CD8-positive, alpha-beta memory T cell (primary cell): ENCODE results near the gene CEACAM3. TPM values are rescaled to one million over a fixed set of nuclear protein-coding genes. Genes with fewer than 3 reads are reported as not detected.

ENCODE experiments used
- CTCF ChIA-PET: fragments of 350-600 bp; sonication (Branson Sonifier 250); formaldehyde crosslinking; loops from one replicate; lab custom pipeline; 2021; ENCODE audit warnings: antibody characterized with exemption; lab: Charles Lee
- POLR2A ChIA-PET: fragments of 350-600 bp; sonication (Branson Sonifier 250); formaldehyde crosslinking; loops from one replicate; lab custom pipeline; 2021; ENCODE audit warnings: antibody characterized with exemption; lab: Charles Lee
- DNase-seq, 5 donors: peaks; one replicate each; pipeline versions ENCODE4 v3.0.0 to v3.0.0-alpha.2; 2020 to 2022; ENCODE audit warnings: mixed read lengths in 1 of 5
- H3K27ac ChIP-seq: one replicate; pipeline ENCODE4 v1.7.0; 2013; ENCODE audit warnings: low read depth, mild to moderate bottlenecking, low read length, moderate library complexity
- H3K27me3 ChIP-seq: 2 replicates; pipeline ENCODE4 v1.7.0; 2013; ENCODE audit warnings: low read length, mild to moderate bottlenecking; ENCODE audit not compliant: insufficient read depth, poor library complexity, severe bottlenecking
- H3K36me3 ChIP-seq: 2 replicates; pipeline ENCODE4 v1.7.0; 2013; ENCODE audit warnings: mild to moderate bottlenecking, low read length, moderate library complexity; ENCODE audit not compliant: insufficient read depth
- H3K4me1 ChIP-seq: 2 replicates; pipeline ENCODE4 v1.7.0; 2013; ENCODE audit warnings: mild to moderate bottlenecking, low read length, moderate library complexity; ENCODE audit not compliant: insufficient read depth
- H3K4me3 ChIP-seq: 2 replicates; pipeline ENCODE4 v1.7.0; 2013; ENCODE audit warnings: mild to moderate bottlenecking, low read length
- H3K9me3 ChIP-seq: 2 replicates; pipeline ENCODE4 v1.7.0; 2013; ENCODE audit warnings: mild to moderate bottlenecking, low read length
- H3K27ac Mint-ChIP-seq, 8 donors: one replicate each; pipeline ENCODE4 v1.8.0; 2020 to 2021; ENCODE audit warnings: mixed read lengths in 8 of 8, mild to moderate bottlenecking in 6 of 8, inconsistent platforms in 3 of 8, moderate library complexity in 3 of 8
- H3K27me3 Mint-ChIP-seq, 2 donors: one replicate each; pipeline ENCODE4 v1.8.0; 2020 to 2021; ENCODE audit warnings: mixed read lengths in 2 of 2, mild to moderate bottlenecking in 1 of 2, moderate library complexity in 1 of 2
- H3K36me3 Mint-ChIP-seq, 3 donors: one replicate each; pipeline ENCODE4 v1.8.0; 2020 to 2021; ENCODE audit warnings: mixed read lengths in 3 of 3, inconsistent platforms in 1 of 3, mild to moderate bottlenecking in 1 of 3
- H3K4me1 Mint-ChIP-seq, 3 donors: one replicate each; pipeline ENCODE4 v1.8.0; 2020 to 2021; ENCODE audit warnings: mixed read lengths in 3 of 3, inconsistent platforms in 1 of 3, mild to moderate bottlenecking in 1 of 3
- H3K4me3 Mint-ChIP-seq, 7 donors: one replicate each; pipeline ENCODE4 v1.8.0; 2020 to 2021; ENCODE audit warnings: mixed read lengths in 7 of 7, mild to moderate bottlenecking in 6 of 7, moderate library complexity in 4 of 7, inconsistent platforms in 2 of 7
- H3K9me3 Mint-ChIP-seq, 5 donors: one replicate each; pipeline ENCODE4 v1.8.0; 2020 to 2022; ENCODE audit warnings: mixed read lengths in 5 of 5, mild to moderate bottlenecking in 3 of 5, moderate library complexity in 2 of 5, inconsistent platforms in 1 of 5
- polyA plus RNA-seq: library from polyadenylated mRNA; unstranded; fragments of 300-500 nt; fragmentation: Illumina TruSeq; gene quantifications from one replicate; pipeline ENCODE4 v1.2.3, GENCODE V29; 2021
- total RNA-seq, 2 experiments: library from RNA; stranded (reverse); gene quantifications; one replicate each; pipeline ENCODE4 v1.2.3, GENCODE V29; 2021

CEACAM3 gene
- total and polyA plus RNA-seq, 3 experiments from 2014 or later = not detected

DNA sequence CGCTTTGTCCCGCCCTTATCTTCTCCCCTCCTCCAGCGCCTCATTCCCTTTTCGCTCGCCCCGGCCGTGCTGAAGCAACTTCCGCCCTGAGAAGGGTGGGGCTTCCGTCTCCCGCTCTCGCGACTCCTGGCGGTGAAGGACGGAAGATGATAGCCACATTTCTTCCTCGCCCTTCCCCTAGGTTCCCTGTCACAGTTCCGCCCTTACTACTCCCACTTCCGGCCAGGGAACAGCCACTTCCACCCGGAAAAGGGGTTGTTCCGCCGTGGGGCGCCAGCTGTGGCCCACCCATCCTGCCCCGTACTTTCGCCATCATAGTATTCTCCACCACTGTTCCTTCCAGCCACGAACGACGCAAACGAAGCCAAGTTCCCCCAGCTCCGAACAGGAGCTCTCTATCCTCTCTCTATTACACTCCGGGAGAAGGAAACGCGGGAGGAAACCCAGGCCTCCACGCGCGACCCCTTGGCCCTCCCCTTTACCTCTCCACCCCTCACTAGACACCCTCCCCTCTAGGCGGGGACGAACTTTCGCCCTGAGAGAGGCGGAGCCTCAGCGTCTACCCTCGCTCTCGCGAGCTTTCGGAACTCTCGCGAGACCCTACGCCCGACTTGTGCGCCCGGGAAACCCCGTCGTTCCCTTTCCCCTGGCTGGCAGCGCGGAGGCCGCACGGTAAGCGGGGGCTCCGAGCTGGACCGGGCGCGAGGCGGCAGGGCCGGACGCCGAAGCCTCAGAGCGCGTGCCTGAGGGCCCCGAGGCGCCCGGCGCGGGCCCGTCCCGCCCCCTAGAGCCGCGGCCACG is 63.4 kb downstream of the CEACAM3 start, which contains the start of gene RPS19:
Gene RPS19 (plus strand): TSS at position 638 of the 801 bp plus-strand sequence. CDS start 520 bp downstream, outside the sequence.
- Histone ChIP-seq H3K4me1 (peaks cover 48% of the 10 kb centered on the region), H3K27ac (peak within 1 kb of the TSS; percentile 93), H3K4me3 (peak within 1 kb of the TSS; percentile 79), H3K36me3 (peaks cover 37% of the 10 kb centered on the region), H3K9me3 (no peaks in the 10 kb centered on the region), H3K27me3 (no peaks in the 10 kb centered on the region)
- ChIA-PET CTCF (interaction anchor here (0.6 to 4.5 kb wide), 24 partner anchors 8 to 904 kb away, joined by 3 to 85 read pairs (median 4); partner anchors contain the start of genes ARHGEF1 and RABAC1), POLR2A (interaction anchor here (0.7 to 3.7 kb wide), 14 partner anchors 9 to 596 kb away, joined by 3 to 72 read pairs (median 9); partner anchors contain the start of genes ERFL, HNRNPUL1 and RABAC1)
- H3K36me3 Mint-ChIP-seq = peaks cover 5 to 49% (median 20%) of the 10 kb centered on the region in 3 donors
- H3K9me3 Mint-ChIP-seq = no peaks in the 10 kb centered on the region
- H3K27me3 Mint-ChIP-seq = peaks cover 0 to 4% of the 10 kb centered on the region in 2 donors
- peak within 1 kb of the TSS; percentile 86 to 100 (median 96) for H3K27ac Mint-ChIP-seq
- peak within 1 kb of the TSS; percentile 88 to 99 (median 92) for H3K4me3 Mint-ChIP-seq
- peak; percentile 96 to 99 (median 98) for DNase-seq
- peaks cover 43 to 50% (median 46%) of the 10 kb centered on the region in 3 donors for H3K4me1 Mint-ChIP-seq

DNA sequence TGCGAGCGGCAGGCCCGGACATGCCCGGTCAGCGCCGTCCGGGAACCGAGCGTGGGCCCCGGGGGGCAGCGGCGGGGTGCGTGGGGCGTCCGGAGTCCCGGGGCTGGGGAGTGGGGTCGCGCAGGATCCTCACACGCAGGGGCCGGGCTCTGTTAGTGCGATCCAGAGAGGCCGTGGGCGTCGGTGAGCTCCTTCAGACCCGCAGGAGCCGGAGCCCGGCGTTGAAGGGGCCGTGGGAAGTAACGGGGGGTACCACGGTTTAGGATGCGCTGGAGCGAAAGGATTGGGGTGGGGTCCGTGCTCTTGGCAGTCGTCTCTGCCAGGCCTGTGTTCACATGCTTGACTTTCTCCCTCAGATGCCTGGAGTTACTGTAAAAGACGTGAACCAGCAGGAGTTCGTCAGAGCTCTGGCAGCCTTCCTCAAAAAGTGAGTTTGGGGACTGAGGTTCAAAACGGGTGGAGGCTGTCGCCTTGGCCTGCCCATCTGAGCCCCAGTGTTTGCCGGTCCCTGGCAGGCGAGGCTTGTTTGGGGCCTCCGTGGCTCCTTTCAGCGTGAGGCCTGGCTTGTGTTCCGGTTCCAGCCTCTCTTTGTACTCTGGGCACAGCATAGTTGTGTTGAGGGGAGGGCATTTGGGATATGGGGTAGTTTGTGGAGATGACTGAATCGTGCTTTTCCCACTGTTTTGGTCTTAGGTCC is 64.2 kb downstream of the CEACAM3 start:
- peak overlapping the region; percentile 87 to 99 (median 92) for H3K4me3 Mint-ChIP-seq
- peaks cover 0 to 4% of the 10 kb centered on the region in 2 donors for H3K27me3 Mint-ChIP-seq
- H3K9me3 Mint-ChIP-seq = no peaks in the 10 kb centered on the region
- H3K4me1 Mint-ChIP-seq = peaks cover 46 to 55% (median 51%) of the 10 kb centered on the region in 3 donors
- H3K27me3 ChIP-seq = no peaks in the 10 kb centered on the region
- H3K4me3 ChIP-seq = peak overlapping the region; percentile 79
- DNase-seq = no peak
- ChIA-PET CTCF (interaction anchor here (1.0 to 4.5 kb wide), 19 partner anchors 8 to 384 kb away, joined by 3 to 85 read pairs (median 6); partner anchors contain the start of genes ARHGEF1 and RABAC1), POLR2A (interaction anchor here (1.0 to 3.7 kb wide), 14 partner anchors 8 to 596 kb away, joined by 3 to 72 read pairs (median 8); partner anchors contain the start of genes ERFL, HNRNPUL1 and RABAC1)
- H3K36me3 ChIP-seq = peaks cover 44% of the 10 kb centered on the region
- H3K4me1 ChIP-seq = peaks cover 55% of the 10 kb centered on the region
- H3K27ac Mint-ChIP-seq = peak overlapping the region; percentile 85 to 100 (median 94)
- peak overlapping the region; percentile 93 for H3K27ac ChIP-seq
- H3K36me3 Mint-ChIP-seq = peaks cover 5 to 55% (median 20%) of the 10 kb centered on the region in 3 donors
- no peaks in the 10 kb centered on the region for H3K9me3 ChIP-seq

Other genes with a start within 250 kb of the CEACAM3 start
- 10 to 100 TPM; 26.8 to 29.2 TPM for gene CEACAM21, start 220.4 kb upstream of the CEACAM3 start, total RNA-seq
- 46.6 TPM for gene CEACAM21, start 220.4 kb upstream of the CEACAM3 start, polyA plus RNA-seq
- gene CEACAM4, start 169.5 kb upstream of the CEACAM3 start, total RNA-seq = not detected
- gene CEACAM4, start 169.5 kb upstream of the CEACAM3 start, polyA plus RNA-seq = not detected
- not detected for gene CEACAM7, start 108.3 kb upstream of the CEACAM3 start, total RNA-seq
- not detected for gene CEACAM7, start 108.3 kb upstream of the CEACAM3 start, polyA plus RNA-seq
- gene CEACAM5, start 88.0 kb upstream of the CEACAM3 start, total RNA-seq = not detected
- gene CEACAM5, start 88.0 kb upstream of the CEACAM3 start, polyA plus RNA-seq = not detected
- gene CEACAM6, start 41.1 kb upstream of the CEACAM3 start, total RNA-seq = not detected
- not detected for gene CEACAM6, start 41.1 kb upstream of the CEACAM3 start, polyA plus RNA-seq
- not detected for gene LYPD4, start 48.1 kb downstream of the CEACAM3 start, total RNA-seq
- gene LYPD4, start 48.1 kb downstream of the CEACAM3 start, polyA plus RNA-seq = not detected
- gene DMRTC2, start 48.5 kb downstream of the CEACAM3 start, total RNA-seq = not detected
- gene DMRTC2, start 48.5 kb downstream of the CEACAM3 start, polyA plus RNA-seq = not detected
- 1,000 to 10,000 TPM; 3,036 to 3,142 TPM for gene RPS19, start 63.7 kb downstream of the CEACAM3 start, total RNA-seq
- gene RPS19, start 63.7 kb downstream of the CEACAM3 start, polyA plus RNA-seq = 6,195 TPM
- 1 to 10 TPM; 1.3 to 2.2 TPM for gene CD79A, start 80.7 kb downstream of the CEACAM3 start, total RNA-seq
- gene CD79A, start 80.7 kb downstream of the CEACAM3 start, polyA plus RNA-seq = 9.4 TPM
- gene ARHGEF1, start 86.6 kb downstream of the CEACAM3 start, total RNA-seq = 100 to 1,000 TPM; 295 to 312 TPM
- gene ARHGEF1, start 86.6 kb downstream of the CEACAM3 start, polyA plus RNA-seq = 350 TPM
- 1 to 10 TPM; 1.3 to 1.4 TPM for gene ERFL, start 131.9 kb downstream of the CEACAM3 start, total RNA-seq
- gene ERFL, start 131.9 kb downstream of the CEACAM3 start, polyA plus RNA-seq = not detected
- gene RABAC1, start 162.7 kb downstream of the CEACAM3 start, total RNA-seq = 10 to 100 TPM; 74.7 to 83.3 TPM
- gene RABAC1, start 162.7 kb downstream of the CEACAM3 start, polyA plus RNA-seq = 220 TPM
- gene ATP1A3, start 197.6 kb downstream of the CEACAM3 start, total RNA-seq = 1 to 10 TPM; 1.9 to 4.1 TPM
- 8.2 TPM for gene ATP1A3, start 197.6 kb downstream of the CEACAM3 start, polyA plus RNA-seq